GM21515 (cell line): ENCODE data around the gene CWF19L2.
"Not testable (repeated sequence)": the region's sequence is repeated elsewhere in the genome, so short reads cannot be mapped to it uniquely, and the experiment has no call there.

ENCODE experiments used
- ATAC-seq: cut with Tn5 transposase; IDR thresholded peaks from one replicate; pipeline ENCODE4 v1.9.1; 2021; ENCODE audit not compliant: unreplicated experiment

Gene CWF19L2

DNA sequence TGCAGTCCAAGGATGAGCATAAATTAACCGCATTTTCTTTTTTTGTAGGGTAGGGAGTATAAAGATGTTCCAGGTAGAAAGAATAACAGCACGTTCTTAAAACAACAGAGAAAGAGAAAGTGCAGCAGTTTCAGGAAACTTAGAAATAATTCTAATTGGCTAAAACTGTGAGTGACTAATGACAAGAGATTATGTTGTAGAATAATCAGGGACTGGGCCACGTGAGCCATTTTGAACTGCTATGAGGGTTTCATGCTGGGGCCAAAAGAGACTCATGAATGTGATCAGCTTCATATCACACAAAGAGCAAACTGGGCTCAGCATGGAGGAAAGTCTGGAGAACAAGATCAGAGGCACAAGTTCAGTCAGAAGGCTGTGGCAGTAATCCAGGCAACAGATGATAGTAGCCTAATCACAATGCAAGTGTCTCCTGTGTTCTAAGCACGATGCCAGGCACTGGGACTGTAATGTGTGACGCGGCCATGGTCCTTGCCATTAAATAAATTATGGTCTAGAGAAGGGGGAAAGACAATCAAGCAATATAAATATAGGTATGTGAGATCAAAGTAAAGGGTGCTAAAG lies 17.9 kb downstream of the CWF19L2 start:
- no peak for ATAC-seq

DNA sequence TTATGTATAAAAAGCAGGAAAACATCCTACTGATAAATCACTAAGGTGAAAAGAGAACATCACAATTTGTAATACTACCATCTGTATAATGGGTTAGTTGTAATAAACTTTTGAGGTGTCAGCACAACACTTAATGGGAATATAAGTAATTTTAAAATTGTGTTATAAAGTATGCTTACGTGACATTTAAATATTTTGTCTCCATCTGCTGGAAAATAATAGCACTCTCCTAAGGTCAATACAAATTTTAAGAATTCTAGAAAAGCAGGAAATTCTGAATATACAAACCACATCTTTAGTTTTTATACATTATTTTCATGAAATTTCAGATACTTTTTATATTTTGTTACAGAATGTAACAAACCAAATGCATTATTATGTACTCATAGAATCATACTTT lies 19.5 kb downstream of the CWF19L2 start:
- no peak for ATAC-seq

DNA sequence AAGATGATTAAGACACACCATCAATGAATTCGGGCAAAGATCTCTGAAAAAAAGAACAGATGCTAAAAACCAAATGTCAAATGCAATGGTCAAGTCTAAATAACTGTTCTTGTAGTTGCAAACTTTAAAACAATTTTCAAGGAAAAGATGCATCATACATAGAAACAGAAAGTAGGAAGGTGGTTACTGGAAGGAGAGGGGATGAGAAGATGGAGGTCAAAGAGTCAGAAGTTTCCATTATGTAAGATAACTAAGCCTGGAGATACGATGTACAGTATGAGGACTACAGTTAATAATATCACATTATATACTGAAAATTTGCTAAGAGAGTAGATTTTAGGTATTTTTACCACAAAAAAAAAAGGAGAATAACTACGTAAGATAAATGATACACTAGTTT lies 27.1 kb downstream of the CWF19L2 start:
- ATAC-seq, result no peak

DNA sequence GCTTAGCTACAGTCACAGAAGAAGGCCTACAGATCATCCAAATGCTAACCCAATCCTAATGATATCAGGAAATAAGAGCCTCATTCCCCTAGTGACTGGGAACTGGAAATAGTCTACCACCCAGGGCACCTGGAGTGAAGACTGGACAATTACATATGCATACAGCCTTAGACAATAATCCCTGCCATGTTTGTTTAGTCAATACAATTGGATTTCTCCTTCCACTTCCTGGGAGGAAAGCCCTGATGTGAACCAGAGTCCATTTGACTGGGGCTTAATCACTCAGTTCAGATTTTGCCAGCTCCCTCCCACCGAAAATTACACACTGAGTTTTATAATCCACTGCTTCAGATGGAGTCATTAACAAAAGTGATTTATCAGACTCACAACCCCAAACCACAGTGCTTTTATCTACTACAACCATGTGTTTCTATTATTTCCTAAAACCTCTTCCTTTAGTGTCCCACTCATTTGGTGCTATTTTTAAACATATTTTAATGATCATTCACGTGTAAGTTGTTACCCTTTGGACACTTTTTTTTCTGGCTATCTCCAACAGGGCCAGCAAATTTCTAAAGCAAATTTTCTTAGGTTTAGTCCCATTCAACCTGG lies 29.9 kb downstream of the CWF19L2 start:
- no peak for ATAC-seq

GRCh38 chr11:107413352-107413751 lies 44.3 kb downstream of the CWF19L2 start:
- no peak for ATAC-seq

DNA sequence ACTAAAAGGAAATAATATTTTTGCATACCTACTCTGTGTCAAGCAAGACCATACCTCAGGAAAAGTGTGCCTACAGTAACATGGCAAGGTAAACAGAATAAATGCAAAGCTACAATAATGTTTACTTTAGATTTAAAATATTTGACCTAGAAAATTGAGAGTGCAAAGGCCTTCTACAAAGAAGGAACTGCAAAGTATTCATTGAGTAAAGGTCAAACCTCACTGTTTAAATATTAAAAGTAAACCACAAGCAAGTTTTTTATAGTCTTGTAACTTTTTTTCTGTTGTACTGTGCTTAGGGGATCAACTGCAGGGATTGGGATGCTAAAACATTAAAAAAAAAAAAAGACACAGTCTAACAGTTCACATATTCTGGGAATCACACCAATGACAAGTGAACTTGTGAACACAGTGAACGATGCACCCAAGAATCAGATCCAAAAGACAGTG lies 48.8 kb downstream of the CWF19L2 start:
- no peak for ATAC-seq

- ATAC-seq, result no peak
These were observed 52.4 kb downstream of the CWF19L2 start for GRCh38 chr11:107405260-107405659.

DNA sequence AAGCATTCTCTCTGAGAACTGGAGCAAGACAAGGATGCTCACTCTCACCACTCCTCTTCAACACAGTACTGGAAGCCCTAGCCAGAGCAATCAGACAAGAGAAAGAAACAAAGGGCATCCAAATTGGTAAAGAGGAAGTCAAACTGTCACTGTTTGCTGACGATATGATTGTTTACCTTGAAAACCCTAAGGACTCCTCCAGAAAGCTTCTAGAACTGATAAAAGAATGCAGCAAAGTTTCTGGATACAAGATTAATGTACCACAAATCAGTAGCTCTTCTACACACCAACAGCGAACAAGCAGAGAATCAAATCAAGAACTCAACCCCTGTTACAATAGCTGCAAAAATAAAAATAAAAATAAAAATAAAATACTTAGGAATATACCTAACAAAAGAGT lies 56.5 kb downstream of the CWF19L2 start:
- not testable (repeated sequence) for ATAC-seq

DNA sequence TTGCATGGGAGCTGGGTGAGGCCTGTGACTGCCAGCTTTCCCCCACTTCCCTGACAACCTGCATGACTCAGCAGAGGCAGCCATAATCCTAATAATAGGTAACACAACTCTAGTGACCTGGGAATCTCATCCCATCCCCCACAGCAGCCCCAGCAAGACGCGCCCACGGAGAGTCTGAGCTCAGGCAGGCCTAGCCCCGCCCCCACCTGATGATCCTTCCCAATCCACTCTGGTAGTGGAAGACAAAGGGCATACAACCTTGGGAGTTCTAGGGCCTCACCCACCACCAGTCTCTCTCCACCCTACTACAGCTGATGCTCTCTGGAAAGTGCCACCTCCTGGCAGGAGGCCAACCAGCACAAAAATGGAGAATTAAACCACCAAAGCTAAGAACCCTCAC lies 60.3 kb downstream of the CWF19L2 start:
- ATAC-seq, result no peak

DNA sequence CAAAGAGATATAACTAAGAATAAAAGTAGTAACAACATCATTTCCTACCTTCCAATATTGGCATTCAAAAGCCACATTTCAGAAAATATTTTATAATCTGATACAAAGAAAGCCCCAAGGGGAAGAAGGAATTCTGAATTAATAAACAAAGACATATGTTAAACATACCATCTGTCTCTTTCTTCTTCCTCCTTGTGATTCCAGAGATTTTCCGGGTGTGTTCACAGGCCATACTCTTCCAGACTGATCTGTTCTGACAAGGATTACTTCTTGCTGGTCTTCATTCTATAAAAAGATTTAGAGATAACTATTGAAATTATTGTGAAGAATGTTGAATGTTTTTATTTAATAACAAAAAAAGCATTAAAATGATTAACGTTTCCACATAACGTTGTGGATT lies 65.0 kb downstream of the CWF19L2 start:
- no peak for ATAC-seq

GRCh38 chr11:107390701-107391100 lies 66.9 kb downstream of the CWF19L2 start:
- ATAC-seq, result not testable (repeated sequence)

GRCh38 chr11:107387666-107388065 lies 70.0 kb downstream of the CWF19L2 start:
- no peak for ATAC-seq

DNA sequence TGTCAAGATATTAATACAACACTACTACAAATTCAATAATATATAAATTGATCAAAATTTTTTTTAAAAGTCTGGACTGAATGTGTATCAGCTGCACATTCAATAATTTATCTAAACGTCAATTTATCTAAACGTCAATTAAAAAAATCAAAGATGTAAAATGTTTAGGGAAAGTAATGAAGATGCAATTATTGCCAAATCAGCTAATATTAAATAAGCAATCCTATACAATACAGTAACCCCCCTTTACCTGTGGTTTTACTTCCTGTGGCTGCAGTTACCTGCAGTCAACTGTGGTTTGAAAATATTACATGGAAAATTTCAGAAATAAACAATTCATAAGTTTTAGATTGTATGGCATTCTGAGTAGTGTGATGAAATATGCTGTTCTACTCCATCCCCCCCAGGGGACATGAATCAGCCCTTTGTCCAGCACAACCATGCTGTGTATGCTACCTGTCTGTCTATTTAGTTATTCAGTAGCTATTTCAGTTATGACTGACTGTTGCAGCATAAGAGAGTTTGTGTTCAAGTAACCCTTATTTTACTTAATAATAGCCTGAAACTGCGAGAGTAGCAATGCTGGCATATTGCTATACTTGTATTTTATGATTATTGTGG lies 72.2 kb downstream of the CWF19L2 start:
- no peak for ATAC-seq

DNA sequence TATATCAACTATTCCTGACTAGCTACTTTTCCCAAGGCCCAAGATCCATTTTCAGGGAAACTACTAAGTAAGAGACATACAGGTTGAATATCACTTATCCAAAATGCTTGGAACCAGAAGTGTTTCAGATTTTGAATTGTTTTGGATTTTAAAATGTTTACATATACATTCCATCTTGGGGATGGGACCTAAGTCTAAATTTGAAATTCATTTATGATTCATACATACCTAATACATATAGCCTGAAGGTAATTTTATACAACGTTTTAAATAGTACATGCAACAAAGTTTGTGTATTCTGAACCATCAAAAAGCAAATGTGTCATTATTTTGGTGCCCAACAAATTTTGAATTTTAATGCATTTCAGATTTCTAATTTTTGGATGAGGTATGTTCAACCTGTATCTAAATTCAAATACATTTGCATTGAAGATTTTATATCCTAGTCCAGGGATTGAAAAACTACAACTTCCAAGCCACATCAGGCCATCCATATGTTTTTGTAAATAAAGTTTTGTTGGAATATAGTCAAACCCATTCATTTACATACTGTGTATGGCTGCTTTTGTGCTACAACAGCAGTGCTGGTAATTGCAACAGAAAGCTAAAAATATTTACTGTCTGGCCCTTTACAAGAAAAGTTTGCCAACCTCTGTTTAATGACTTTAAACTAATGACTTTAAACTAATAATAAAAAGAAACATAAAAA lies 73.3 kb downstream of the CWF19L2 start:
- ATAC-seq, result no peak

GRCh38 chr11:107372439-107372838 lies 85.2 kb downstream of the CWF19L2 start:
- no peak for ATAC-seq

DNA sequence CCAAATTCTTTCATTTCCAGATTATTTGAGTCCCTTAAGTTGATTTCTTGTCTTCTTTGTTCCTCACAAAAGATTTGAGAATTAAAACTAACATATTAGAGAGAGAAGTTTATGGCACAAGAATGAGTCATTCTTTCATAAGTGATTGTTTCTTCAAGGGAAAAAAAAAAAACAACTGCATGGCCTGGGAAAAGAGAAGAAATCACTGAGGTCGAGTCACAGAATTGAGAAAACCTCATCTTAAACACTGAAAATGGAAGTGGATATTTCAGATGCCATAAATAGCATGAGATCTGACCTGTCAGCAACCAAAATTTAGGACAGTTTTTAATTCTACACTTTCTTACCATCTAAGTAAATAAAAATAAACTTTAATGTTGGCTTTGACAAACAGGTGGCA lies 87.2 kb downstream of the CWF19L2 start:
- ATAC-seq, result no peak

- ATAC-seq, result no peak
These were observed 97.9 kb downstream of the CWF19L2 start for GRCh38 chr11:107359701-107360100.

- no peak for ATAC-seq
These were observed 99.7 kb downstream of the CWF19L2 start for GRCh38 chr11:107357877-107358276.

GRCh38 chr11:107354780-107355179 lies 102.8 kb downstream of the CWF19L2 start:
- ATAC-seq, result no peak

GRCh38 chr11:107337917-107338316 lies 119.7 kb downstream of the CWF19L2 start:
- ATAC-seq, result no peak

DNA sequence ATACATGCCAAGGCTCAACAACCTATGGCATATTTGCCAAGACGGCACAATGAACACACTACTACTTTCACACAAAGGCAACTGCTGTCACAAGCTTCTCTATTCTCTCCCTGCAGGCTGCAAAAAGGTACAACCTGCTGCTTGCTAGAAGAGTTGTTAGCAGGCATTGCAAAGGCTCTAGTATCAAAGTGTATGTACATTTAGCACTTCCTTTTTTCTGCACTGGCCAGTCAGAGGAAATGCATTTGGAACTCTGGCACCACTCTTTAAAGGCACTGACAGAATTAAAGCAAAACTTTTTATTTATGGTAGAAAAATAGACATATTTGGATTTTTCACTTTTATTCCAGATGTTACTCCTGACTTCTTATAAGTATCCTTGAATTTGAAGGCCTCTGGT lies 125.9 kb downstream of the CWF19L2 start:
- no peak for ATAC-seq

DNA sequence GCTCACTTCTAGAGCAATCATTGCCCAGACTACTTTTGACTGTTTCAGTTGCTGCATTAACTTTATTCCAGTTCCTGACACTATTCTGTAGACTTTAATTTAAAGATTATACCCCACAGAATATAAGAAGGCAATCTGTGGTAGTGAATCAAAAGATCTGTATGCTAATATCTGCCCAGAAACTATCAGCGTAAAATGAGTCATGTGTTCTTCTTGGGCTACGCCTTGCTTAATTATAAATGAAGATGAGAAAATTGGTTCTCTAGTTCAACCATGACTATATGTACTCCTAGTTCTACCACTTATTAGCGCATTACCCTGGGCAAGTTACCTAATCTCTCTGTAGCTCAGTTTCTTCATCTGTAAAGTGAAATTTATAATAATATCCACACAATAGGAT lies 128.5 kb downstream of the CWF19L2 start:
- ATAC-seq, result no peak
